ENCODE measurements around the gene CHRDL2.

DNA sequence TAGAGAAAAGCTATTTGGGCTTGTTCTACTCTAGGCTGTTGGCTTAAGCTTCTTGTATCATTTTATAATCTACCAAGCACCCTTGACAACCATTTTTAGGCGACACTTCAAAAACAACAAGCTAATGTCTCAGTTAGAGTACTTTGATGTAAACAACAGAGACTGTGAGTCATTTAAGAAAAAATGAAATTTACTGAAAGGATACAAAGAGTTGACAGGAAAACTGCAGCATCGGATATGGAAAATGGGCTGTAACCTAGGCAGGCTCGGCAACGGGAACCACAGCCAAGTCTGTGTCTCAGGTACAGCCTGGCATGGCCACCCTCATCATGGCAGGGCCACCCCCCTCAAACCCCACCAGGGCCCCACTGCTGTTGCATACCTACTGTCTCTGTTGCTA is 13.1 kb upstream of the CHRDL2 start:
- TF ChIP-seq, protein P1, sequence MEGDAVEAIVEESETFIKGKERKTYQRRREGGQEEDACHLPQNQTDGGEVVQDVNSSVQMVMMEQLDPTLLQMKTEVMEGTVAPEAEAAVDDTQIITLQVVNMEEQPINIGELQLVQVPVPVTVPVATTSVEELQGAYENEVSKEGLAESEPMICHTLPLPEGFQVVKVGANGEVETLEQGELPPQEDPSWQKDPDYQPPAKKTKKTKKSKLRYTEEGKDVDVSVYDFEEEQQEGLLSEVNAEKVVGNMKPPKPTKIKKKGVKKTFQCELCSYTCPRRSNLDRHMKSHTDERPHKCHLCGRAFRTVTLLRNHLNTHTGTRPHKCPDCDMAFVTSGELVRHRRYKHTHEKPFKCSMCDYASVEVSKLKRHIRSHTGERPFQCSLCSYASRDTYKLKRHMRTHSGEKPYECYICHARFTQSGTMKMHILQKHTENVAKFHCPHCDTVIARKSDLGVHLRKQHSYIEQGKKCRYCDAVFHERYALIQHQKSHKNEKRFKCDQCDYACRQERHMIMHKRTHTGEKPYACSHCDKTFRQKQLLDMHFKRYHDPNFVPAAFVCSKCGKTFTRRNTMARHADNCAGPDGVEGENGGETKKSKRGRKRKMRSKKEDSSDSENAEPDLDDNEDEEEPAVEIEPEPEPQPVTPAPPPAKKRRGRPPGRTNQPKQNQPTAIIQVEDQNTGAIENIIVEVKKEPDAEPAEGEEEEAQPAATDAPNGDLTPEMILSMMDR (IDR thresholded peaks at IDR 0.05) = no peak
- TF ChIP-seq EP300 (IDR thresholded peaks at IDR 0.05; ENCODE audit: low read depth) (no peak), POLR2AphosphoS5 (IDR thresholded peaks at IDR 0.05) (no peak)
